Measurements from ENCODE around the gene HACD2.

The HACD2 gene

DNA sequence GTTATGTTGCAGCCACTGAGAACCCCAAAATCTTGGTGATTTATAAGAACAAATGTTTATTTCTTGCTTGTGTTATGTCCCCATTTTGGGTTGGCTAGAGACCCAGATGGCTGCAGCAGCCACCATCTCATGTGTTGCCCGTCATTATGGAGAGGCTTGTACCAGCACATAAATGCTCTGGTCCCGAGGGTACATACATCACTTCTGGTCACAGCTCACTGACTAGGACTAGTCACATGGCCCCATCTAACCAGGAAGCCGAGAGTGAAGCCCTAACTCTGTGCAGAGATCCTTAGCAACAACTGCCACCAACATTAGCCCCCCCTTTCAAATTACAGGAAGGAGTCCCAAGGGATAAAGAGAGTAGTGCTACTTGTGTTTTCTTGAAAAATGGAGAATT lies 25.5 kb upstream of the HACD2 start:
- Histone ChIP-seq H4K20me1 (ENCODE audit: low read depth, low read length) (no peaks in the 10 kb centered on the region), H3F3A (ENCODE audit: insufficient read depth) (no peaks in the 10 kb centered on the region), H3K9me3 (ENCODE audit: insufficient read depth, low read length) (no peaks in the 10 kb centered on the region), H3K9ac (ENCODE audit: low read length) (no peak overlapping the region), H3K36me3 (ENCODE audit: low read length) (no peaks in the 10 kb centered on the region), H3K9me2 (replicated peaks; ENCODE audit: insufficient read depth, low read length) (no peaks in the 10 kb centered on the region), H3K79me2 (ENCODE audit: insufficient read depth, low read length) (no peaks in the 10 kb centered on the region), H3K27me3 (ENCODE audit: low read length) (no peaks in the 10 kb centered on the region), H3K4me3 (ENCODE audit: insufficient read depth, low read length, poor library complexity, severe bottlenecking) (no peak overlapping the region), H2AFZ (ENCODE audit: low read depth, low read length, severe bottlenecking) (peak overlapping the region; percentile 47), H3K27ac (ENCODE audit: low read depth, low read length) (no peak overlapping the region), H3K4me2 (ENCODE audit: low read depth, low read length, poor library complexity, severe bottlenecking) (peak overlapping the region; percentile 10)
- TF ChIP-seq, protein P1, sequence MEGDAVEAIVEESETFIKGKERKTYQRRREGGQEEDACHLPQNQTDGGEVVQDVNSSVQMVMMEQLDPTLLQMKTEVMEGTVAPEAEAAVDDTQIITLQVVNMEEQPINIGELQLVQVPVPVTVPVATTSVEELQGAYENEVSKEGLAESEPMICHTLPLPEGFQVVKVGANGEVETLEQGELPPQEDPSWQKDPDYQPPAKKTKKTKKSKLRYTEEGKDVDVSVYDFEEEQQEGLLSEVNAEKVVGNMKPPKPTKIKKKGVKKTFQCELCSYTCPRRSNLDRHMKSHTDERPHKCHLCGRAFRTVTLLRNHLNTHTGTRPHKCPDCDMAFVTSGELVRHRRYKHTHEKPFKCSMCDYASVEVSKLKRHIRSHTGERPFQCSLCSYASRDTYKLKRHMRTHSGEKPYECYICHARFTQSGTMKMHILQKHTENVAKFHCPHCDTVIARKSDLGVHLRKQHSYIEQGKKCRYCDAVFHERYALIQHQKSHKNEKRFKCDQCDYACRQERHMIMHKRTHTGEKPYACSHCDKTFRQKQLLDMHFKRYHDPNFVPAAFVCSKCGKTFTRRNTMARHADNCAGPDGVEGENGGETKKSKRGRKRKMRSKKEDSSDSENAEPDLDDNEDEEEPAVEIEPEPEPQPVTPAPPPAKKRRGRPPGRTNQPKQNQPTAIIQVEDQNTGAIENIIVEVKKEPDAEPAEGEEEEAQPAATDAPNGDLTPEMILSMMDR (IDR thresholded peaks at IDR 0.05; ENCODE audit: insufficient read depth, low read length, poor library complexity, severe bottlenecking), result no peak
- no peak for TF ChIP-seq EZH2phosphoT487 (conservative IDR thresholded peaks at IDR 0.05; ENCODE audit: low read length)

DNA sequence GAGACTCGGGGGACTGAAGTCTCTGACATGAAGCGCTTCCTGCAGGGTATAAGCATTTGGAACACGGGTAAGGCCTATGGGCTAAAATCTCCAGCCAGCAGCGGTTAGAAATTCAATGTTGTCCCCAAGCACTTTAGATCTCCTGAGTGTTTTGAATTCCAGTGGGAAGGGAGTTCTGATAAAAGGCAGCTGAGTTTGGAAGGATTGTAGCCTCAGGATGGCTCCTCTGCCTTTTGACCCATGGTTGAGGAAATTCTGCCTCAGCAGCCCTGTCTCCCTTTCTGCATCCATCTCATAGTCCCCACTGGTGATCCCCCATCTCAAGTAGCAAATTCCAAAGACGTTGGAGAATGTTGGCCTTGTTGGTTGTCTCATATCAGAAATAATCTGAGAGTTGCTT lies 24.2 kb upstream of the HACD2 start:
- TF ChIP-seq, protein P1 (IDR thresholded peaks at IDR 0.05; ENCODE audit: insufficient read depth, low read length, poor library complexity, severe bottlenecking), result no peak
- no peak for TF ChIP-seq EZH2phosphoT487 (conservative IDR thresholded peaks at IDR 0.05; ENCODE audit: low read length)

DNA sequence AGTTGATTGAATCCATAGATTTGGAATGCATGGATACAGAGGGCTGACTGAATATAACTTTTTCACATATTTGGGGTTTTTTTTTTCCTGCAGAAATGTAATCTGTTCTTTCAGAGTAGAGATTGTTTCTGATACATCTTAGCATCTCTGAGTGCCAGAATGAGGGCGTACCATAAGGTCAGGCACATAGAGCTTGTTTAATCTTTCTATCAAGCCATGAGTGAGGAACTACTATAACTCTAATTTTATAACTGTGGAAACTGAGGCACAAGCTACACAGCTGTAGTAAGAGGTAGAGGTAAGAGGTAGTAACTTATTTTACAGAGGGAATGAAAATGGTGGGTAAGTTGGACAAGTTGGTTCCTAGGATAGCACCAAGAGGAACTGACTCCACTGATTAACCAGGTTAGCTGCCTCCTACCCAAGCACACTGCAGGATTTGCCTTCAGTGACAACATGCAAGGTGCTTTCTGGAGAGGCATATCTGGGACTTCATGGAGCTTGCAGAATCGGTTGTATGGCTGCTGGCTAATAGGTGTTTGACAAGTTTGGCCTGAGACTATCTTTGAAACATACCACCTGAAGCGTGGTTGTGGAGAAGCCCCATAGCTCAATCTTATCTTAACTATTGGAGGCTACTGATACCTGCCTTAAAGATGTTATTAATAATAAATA lies 23.5 kb upstream of the HACD2 start:
- no peaks in the 10 kb centered on the region for H3K9me2 ChIP-seq (replicated peaks; ENCODE audit: insufficient read depth, low read length)
- no peak overlapping the region for H3K27ac ChIP-seq (ENCODE audit: low read depth, low read length)
- H4K20me1 ChIP-seq (ENCODE audit: low read depth, low read length), result no peaks in the 10 kb centered on the region
- no peaks in the 10 kb centered on the region for H3K27me3 ChIP-seq (ENCODE audit: low read length)
- H3K4me2 ChIP-seq (ENCODE audit: low read depth, low read length, poor library complexity, severe bottlenecking), result no peak overlapping the region
- H3K9ac ChIP-seq (ENCODE audit: low read length), result no peak overlapping the region
- H3F3A ChIP-seq (ENCODE audit: insufficient read depth), result no peaks in the 10 kb centered on the region
- no peaks in the 10 kb centered on the region for H3K9me3 ChIP-seq (ENCODE audit: insufficient read depth, low read length)
- no peak overlapping the region for H3K4me3 ChIP-seq (ENCODE audit: insufficient read depth, low read length, poor library complexity, severe bottlenecking)
- TF ChIP-seq, protein P1 (IDR thresholded peaks at IDR 0.05; ENCODE audit: insufficient read depth, low read length, poor library complexity, severe bottlenecking), result no peak
- no peak for TF ChIP-seq EZH2phosphoT487 (conservative IDR thresholded peaks at IDR 0.05; ENCODE audit: low read length)
- H3K36me3 ChIP-seq (ENCODE audit: low read length), result no peaks in the 10 kb centered on the region
- no peak overlapping the region for H2AFZ ChIP-seq (ENCODE audit: low read depth, low read length, severe bottlenecking)
- H3K79me2 ChIP-seq (ENCODE audit: insufficient read depth, low read length), result no peaks in the 10 kb centered on the region

More for the DNA sequence above, 24.2 kb upstream of the HACD2 start:
- Histone ChIP-seq H3K27ac (ENCODE audit: low read depth, low read length) (no peak overlapping the region), H3K79me2 (ENCODE audit: insufficient read depth, low read length) (no peaks in the 10 kb centered on the region), H3K9me2 (replicated peaks; ENCODE audit: insufficient read depth, low read length) (no peaks in the 10 kb centered on the region), H2AFZ (ENCODE audit: low read depth, low read length, severe bottlenecking) (no peak overlapping the region), H3K4me2 (ENCODE audit: low read depth, low read length, poor library complexity, severe bottlenecking) (no peak overlapping the region), H3K27me3 (ENCODE audit: low read length) (no peaks in the 10 kb centered on the region), H3K9me3 (ENCODE audit: insufficient read depth, low read length) (no peaks in the 10 kb centered on the region), H3K36me3 (ENCODE audit: low read length) (no peaks in the 10 kb centered on the region), H3K4me3 (ENCODE audit: insufficient read depth, low read length, poor library complexity, severe bottlenecking) (no peak overlapping the region), H3K9ac (ENCODE audit: low read length) (no peak overlapping the region), H4K20me1 (ENCODE audit: low read depth, low read length) (no peaks in the 10 kb centered on the region), H3F3A (ENCODE audit: insufficient read depth) (no peaks in the 10 kb centered on the region)

All from SU-DHL-6 (cell line).